Stimulated activated CD4-positive, alpha-beta T cell treated with anti-CD3 and anti-CD28 coated beads, Interleukin-15, amount 100 ng/mL, for 48 hours (primary cell): ENCODE data around the gene DCUN1D2.

Experiments used
- DNase-seq, 2 donors: peaks; one replicate each; pipeline ENCODE4 v3.0.0-alpha.2; 2020; ENCODE audit warnings: low read depth in 2 of 2

Gene DCUN1D2

DNA sequence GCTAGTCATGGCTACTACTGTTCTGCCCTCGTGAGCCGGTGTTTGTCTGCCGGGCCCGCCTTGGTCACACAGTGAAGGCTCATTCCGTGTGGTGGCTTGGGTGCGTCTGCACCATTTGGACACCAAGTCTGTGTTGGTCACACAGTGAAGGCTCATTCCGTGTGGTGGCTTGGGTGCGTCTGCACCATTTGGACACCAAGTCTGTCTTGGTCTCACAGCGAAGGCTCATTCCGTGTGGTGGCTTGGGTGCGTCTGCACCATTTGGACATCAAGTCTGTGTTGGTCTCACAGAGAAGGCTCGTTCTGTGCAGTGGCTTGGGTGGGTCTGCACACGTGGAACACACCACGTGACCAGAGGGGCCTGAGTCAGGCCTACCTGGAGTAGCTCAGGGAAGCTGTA, 29.0 kb upstream of the DCUN1D2 start:
- DNase-seq, result no peak

DNA sequence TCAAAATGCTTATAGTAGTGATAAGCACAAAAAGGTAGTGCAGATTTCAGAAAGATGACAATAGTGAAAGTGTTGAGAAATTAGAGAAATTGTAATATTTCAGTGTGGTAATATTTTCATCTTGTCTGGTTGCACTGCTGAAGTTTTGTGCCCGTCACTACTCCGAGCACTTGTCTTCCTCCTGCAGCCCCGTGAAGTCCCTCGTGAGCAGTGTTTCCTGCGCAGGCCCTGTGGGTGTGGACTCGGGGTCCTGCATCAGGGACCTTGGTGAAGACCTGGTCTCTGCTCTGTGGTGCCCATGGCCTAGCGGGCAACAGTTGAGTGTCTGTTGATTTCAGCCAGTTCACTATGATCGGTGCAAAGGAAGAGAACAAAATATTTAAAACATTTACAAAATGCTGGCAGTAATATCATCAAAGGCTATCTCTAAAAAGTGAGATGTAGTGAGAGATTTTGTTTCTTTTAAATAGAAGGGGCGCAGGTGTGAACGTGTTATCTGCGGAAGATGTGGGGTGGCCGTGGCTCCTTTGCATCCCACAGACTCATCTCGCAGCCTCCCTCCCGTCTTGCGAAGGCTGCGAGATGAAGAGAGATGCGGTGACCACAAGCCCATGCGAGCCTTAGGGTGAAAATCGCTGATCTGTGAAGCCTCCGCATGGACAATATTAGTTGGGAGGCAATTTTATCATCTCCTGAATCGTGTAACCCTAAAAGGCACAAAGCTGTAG, 27.7 kb upstream of the DCUN1D2 start:
- no peak for DNase-seq

DNA sequence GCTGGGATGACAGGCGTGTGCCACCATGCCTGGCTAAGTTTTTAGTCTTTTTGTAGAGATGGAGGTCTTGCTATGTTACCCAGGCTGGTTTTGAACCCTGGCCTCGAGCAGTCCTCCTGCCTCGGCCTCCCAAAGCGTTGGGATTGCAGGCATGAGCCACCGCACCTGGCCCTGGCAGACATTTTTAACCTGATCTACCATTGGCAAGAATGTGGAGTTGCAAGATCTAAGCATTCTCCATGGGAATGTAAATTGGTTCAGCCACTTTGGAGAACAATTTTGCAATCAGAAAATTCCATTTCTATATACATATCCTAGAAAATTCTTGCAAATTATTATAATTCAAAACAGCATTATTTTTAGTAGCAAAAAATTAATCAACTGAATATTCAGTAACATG, 24.3 kb upstream of the DCUN1D2 start:
- no peak for DNase-seq

DNA sequence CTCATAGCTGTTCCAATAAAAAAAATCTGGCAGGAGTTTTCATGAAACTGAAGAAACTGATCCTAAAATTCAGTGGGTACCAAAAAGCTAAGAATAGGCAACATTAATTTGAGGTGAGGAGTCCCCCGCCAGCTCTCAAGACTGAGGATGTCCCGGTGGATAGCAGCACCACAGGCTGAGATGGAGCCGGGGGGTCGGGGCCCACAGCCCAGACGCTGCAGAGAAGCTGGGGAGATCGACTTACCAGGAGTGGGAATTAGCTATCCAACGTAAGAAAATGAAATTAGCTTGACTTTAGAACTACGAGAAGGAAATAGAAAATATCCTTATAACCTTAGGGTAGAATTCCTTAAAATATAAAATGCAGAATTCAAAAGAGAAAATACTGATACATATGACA, 23.2 kb upstream of the DCUN1D2 start:
- DNase-seq, result no peak

DNA sequence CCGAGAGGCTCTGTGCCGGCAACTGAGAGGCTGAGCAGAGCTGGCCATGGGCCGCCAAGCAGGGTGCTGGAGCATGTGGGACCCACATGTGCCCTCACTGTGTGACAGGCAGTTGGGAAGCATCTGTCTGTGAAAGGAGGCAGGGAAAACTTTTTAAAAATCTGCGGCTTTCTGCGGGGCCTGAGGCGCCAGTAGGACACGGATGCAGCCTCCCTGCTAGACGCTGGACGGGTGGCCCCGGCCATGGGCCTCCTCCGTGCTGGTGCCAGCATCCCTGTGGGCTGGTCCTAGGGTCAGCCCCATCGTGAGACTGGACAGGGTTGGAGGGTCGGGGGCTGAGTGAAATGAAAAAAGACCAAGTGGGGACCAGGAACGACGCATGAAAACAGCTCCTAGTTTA, 20.9 kb upstream of the DCUN1D2 start:
- DNase-seq, result no peak

DNA sequence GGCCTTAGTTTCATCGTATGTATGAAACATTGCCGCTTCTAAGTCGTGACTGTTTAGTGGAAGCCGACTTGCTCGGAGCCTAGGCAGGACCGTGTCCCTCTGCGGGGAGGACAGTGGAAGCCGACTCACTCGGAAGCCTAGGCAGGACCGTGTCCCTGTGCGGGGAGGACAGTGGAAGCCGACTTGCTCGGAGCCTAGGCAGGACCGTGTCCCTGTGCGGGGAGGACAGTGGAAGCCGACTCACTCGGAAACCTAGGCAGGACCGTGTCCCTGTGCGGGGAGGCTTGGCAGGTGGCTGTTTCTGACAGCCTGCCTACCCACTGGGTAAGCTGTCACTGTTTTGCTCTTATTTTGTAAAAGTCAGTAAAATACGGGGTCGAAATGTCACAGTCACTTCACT, 20.4 kb upstream of the DCUN1D2 start:
- no peak for DNase-seq

DNA sequence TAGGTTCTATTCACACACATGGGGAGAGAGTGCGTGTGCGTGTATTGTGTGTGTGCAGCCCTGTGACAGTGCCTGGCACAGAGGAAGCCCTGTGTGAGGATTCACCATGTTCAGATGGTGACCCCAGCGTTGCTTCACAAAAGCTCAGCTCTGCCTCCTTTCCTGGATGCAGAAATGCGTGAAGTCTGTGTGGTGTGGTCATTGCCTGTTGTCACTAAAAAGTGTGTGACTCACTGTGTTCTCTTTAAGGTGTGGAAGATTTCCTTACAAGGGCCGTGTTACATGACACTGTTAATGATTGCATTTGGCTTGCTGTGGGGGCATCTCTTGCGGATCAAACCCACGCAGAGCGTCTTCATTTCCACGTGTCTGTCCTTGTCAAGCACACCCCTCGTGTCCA, 19.5 kb upstream of the DCUN1D2 start:
- no peak for DNase-seq

DNA sequence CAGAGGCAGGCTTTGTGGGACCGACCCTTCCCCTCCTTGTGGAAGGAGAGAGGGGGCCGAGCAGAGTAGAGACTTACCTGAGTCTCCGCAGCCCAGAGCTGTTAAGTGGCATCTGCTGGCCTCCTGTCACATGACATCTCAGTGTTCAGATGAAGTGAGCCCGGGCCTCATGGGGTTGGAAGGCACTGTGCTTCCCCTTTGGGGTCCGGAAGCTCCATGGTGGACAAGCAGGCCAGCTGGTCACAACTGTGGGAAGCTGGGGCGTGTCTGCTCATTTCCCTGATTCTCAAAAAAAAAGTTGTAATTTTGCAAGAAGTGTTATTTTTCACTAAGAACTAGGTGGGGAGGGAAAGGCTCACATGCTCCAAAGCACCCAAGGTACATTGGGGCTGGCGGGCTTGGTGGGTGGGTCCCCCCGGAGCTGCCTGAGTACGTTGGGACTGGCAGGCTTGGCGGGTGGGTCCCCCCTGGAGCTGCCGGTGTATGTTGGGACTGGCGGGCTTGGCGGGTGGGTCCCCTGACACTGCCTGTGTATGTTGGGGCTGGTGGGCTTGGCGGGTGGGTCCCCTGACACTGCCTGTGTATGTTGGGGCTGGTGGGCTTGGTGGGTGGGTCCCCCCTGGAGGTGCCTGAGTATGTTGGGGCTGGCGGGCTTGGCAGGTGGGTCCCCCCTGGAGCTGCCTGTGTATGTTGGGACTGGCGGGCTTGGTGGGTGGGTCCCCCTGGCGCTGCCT, 18.2 kb upstream of the DCUN1D2 start:
- no peak for DNase-seq

DNA sequence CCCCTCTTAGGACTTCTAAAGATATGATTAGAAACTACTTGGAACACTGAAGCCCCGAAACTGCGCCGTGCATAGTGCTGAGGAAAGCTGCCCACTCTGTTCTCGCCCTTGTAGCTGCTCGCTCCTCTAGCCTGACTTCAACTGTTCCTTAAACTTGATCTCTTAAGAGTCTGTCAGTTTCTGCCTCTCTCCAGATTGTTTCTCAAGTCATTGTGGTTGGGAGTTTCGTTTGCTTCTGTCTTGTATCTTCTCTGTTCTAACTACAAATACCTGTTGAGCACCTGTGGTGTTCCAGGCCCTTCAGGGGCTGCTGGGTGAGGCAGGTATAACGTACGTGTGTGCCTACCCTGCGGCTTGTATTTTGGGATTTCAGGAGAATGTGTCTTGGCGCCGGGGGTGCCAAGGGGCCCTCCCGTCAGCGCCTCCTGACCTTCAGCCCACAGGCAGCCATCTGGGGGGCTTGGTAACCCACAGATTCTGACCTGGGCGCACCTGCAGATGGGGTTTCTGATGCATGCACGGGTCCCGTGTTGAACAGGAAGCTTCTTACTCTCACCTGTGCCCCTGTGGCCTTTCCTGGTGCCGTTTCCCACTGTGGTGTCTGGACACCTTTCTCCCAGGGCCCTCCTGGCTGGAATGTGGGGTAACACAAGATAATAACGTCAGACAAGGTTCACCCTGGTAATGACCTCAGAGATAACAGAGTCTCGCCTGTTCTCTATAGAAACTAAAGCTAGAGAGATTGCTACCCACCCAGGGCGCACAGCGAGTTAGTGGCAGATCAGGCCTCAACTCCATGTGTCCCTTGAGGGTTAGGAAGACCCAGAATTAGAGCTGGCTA, 17.2 kb upstream of the DCUN1D2 start:
- DNase-seq, result no peak

DNA sequence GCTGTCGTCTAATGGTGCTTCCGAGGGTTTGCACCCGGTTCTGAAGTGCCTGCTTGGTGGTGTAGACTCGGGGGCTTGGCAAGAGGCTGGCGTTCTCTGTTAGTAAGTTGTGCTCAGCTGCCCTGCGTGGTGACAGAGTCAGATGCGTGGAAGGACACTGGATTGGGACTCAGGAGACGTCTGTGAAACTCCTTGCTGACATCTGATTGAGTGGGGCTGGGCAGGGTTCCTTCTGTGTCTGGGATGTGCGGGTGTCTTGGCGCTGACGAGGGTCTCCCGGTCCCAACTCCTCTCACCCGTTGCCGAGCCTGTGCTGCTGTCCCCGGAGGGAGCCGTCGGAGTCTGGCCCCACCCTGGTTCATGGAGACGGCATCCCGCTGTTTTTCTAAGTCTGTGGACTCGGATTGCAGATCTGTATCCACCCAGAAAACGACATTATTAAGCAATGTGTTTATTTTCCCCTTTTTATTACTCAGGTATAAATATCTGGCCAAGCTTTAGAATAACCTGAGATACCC, 16.4 kb upstream of the DCUN1D2 start:
- DNase-seq, result no peak

DNA sequence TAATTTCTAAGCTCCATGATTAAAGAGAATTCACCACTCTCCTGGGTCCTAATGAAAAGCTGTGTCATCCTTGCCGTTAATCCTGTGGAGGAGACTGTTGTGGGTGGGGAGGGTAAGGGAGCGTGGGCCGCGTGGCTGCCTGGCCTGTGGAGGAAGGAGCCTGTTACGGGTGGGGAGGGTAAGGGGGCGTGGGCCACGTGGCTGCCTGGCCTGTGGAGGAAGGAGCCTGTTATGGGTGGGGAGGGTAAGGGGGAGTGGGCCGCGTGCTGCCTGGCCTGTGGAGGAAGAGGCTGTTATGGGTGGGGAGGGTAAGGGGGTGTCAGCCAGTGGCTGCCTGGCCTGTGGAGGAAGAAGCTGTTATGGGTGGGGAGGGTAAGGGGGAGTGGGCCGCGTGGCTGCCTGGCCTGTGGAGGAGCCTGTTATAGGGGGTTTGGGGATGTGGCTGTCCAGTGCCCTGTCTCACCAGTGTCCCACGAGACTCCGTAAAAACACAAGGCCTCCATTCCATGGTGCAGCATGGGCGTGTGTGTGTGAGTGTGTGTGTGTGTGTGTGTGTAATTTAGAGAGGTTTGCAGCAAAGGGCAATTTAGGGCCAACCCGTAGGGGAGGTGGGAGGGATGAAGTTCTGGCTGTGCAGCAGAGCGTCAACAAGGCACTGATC, 15.6 kb upstream of the DCUN1D2 start:
- DNase-seq, result no peak

DNA sequence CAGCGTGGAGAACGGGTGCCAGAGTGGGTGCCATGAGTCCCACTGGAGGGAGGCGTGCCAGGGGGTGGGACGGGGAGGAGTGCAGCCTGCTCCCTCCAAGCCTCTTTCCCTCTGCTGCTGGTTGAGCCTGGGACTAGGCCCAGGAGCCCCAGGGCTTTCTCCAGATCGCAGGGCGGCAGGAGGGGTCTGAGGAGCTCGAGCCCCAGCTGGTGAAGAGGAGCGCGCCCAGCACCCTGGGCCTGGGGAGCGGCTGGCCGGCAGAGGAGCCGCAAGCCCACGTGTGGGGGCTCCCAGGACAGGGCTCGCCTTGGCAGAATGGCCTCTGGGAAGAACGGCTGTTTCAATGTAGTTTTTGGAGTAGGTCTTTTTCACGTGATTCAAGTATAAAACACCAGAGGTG, 12.2 kb upstream of the DCUN1D2 start:
- no peak for DNase-seq

DNA sequence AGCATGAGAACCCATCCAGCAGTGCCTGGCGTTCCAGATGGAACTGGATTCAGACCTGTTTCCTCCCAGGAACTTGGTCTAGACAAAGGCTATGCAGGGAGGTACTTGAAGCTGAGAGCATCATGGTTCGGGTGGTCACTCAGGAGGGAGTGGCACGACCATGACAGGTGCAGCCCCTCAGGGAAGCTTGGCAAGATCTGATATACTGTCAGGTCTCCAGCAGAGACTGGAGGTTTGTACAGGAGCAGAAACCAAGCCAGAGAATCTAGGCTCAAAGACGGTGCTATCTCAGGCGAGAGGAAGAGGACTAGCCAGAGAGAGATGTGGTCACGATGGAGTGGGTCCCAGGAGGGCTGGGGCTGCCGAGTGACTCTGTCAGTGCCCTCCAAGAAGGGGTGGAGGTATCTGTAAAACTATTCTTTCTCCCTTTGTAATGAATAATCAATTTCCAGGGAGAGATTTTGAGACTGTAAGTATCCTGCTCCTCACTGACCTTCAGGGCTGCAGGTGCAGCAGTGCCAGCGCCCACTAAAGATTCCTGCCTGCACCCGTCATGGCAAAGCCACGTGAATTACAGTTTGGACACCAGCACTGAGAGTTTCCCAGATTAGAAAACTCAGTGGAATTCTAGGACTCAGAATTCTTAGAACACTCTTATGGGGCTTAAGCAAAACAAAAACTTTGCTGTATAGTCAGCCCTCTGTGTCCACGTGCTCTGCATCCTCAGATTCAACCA, 10.2 kb upstream of the DCUN1D2 start:
- DNase-seq, result no peak

DNA sequence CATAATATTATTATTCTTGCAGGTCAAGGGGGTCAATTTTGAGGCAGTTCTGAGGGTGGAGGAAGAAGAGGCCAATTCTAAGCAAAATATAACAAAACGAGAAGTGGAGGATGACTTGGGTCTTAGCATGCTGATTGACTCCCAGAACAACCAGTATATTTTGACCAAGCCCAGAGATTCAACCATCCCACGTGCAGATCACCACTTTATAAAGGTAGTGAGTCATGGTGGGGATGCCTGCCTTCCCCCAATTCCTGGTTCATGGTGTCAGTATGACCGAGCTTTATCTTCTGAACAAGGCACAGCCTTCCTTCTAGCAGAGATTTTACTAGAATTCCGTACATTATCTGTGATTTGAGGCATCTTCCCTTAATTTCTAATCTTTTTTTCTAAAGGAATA, 9.4 kb upstream of the DCUN1D2 start:
- DNase-seq, result no peak

DNA sequence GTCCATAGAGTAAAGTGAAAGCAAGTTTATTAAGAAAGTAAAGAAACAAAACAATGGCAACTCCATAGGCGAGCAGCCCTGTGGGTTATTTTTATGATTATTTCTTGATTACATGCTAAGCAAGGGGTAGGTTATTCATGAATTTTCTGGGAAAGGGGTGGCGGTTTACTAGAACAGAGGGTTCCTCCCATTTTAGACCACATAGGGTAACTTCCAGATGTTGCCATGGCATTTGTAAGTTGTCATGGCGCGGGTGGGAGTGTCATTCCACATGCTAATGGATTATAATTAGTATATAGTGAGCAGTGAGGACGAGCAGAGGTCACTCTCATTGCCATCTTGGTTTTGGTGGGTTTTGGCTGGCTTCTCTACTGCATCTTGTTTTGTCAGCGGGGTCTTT, 8.4 kb upstream of the DCUN1D2 start:
- DNase-seq, result no peak

DNA sequence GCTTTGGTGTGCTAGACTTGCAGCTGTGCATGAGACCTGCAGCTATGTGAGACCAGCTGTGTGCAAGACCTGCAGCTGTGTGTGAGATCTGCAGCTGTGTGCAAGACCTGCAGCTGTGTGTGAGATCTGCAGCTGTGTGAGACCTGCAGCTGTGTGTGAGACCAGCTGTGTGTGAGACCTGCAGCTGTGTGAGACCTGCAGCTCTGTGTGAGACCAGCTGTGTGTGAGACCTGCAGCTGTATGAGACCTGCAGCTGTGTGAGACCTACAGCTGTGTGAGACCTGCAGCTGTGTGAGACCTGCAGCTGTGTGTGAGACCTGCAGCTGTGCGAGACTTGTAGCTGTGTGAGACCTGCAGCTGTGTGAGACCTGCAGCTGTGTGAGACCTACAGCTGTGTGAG, 6.7 kb upstream of the DCUN1D2 start:
- DNase-seq, result no peak

DNA sequence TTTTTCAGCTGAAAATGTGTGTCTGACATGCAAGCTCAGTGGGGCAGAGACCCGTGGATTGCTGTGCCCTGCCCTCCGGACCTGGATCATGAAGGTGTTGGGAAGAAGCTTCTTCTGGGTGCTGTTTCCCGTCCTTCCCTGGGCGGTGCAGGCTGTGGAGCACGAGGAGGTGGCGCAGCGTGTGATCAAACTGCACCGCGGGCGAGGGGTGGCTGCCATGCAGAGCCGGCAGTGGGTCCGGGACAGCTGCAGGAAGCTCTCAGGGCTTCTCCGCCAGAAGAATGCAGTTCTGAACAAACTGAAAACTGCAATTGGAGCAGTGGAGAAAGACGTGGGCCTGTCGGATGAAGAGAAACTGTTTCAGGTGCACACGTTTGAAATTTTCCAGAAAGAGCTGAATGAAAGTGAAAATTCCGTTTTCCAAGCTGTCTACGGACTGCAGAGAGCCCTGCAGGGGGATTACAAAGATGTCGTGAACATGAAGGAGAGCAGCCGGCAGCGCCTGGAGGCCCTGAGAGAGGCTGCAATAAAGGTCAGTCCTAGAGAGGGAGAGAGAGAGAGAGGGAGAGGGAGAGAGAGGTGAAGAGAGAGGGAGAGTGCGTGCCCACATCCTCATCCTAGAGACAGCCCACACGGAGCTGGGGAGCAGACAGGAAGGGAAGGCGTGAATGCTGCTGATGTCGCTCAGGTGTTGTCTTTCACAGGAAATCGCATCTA, 5.1 kb upstream of the DCUN1D2 start:
- DNase-seq, result no peak

DNA sequence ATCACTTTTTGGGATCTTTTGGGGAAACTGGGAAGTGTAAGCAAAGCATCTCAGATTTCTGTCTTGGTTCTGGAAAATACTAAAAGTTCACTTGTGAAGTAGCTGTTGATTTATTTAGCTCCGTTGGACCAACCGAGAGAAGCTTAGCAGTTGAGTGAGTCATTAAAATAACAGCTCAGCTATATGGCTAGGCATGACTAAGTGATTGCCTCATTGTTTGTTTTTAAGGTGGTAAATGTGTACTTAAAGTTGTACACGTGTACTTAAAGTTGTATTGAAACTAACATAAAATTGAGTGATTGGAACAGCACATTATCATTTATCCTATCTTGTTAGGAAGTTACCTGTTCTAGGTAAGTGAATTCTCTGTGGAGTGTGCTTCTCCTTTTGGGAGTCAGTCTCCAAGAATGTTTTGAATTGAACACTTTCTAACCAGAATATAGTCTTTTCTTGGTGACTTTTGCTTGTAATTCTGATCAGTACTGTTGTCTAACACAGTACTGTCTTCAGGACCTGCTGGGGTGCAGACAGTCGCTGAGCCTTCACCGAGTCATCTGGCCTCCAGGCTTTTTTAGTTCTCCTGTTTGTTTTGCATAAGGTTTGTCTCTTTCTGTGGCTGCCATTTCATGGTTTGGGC, 2.9 kb upstream of the DCUN1D2 start:
- DNase-seq, result no peak

DNA sequence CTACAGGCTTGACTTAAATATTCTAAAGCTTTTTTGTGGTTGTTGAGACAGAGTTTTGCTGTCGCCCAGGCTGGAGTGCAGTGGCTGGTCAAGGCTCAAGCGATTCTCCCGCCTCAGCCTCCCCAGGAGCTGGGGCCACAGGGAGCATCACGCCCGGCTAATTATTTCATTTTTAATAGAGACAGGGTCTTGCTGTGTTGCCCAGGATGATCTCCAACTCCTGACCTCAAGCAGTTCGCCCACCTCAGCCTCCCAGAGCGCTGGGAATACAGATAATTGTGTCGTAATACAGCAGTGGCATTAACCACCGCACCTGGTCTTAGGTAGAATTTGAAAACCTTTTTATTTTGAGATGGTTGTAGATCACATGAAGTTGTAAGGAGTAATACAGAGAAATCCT, 1.5 kb upstream of the DCUN1D2 start:
- DNase-seq, result no peak

DNA sequence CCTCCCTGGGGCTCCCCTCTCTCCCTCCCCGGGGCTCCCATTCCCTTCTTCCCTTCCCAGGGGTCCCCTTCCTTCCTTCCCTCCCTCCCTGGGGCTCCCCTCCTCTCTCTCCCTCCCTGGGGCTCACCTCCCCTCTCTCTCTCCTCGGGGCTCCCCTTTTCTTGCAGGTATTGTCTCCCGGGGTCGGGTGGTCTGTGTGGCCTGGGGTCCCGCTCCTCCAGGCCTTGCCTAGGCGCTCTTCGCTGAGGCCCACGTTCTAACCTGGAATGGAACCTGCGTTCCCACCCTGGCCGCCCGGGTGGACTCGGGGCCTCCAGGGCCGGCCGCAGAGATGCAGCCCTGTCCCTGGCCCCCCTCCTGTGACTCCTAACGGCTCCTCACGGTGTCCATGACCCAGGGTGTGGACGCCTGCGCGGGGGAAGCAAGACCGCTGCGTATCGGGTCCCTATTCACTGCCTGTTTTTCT, 940 bp upstream of the DCUN1D2 start:
- no peak for DNase-seq
